Measurements from ENCODE around the gene ADGRE1. TPM values are rescaled to one million over a fixed set of nuclear protein-coding genes. Genes with fewer than 3 reads are reported as not detected.
"Not testable (repeated sequence)": the region's sequence is repeated elsewhere in the genome, so short reads cannot be mapped to it uniquely, and the experiment has no call there.

The ADGRE1 gene
- total RNA-seq, 2 donors from 2014 or later, result 0.15 to 0.85 TPM

DNA sequence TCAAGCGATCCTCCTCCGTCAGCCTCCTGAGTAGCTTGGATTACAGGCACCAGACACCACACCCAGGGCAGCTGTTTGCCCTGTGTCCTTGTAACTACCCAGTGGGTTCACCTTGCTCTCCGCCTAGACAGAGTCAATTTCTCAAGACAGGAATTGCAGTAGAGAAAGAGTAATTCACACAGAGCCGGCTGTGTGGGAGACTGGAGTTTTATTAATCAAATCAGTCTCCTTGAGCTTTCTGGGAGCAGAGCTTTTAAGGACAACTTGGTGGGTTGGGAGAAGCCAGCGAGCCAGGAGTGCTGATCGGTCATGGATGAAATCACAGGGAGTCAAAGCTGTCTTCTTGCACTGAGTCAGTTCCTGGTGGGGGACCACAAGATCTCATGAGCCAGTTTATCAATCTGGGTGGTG, 20.6 kb upstream of the ADGRE1 start:
- no peak for DNase-seq
- TF ChIP-seq CTCF (IDR thresholded peaks at IDR 0.05), result no peak
- no peak overlapping the region for H3K9ac ChIP-seq (ENCODE audit: low read depth in 2 of 2, low read length in 2 of 2)
- no peak overlapping the region for H3K4me3 ChIP-seq
- intact Hi-C loops (cut with DNase I), result loop anchor here (10.0 kb wide), 1 partner anchor 352 kb away; no protein-coding TSS in a partner anchor
- no peak overlapping the region for H3K27ac ChIP-seq
- no peaks in the 10 kb centered on the region for H3K9me3 ChIP-seq
- no peaks in the 10 kb centered on the region for H3K4me1 ChIP-seq
- no peaks in the 10 kb centered on the region for H3K27me3 ChIP-seq
- H3K36me3 ChIP-seq, result no peaks in the 10 kb centered on the region

- Histone ChIP-seq H3K4me3 (no peak overlapping the region), H3K9ac (ENCODE audit: low read depth in 2 of 2, low read length in 2 of 2) (no peak overlapping the region), H3K4me1 (no peaks in the 10 kb centered on the region), H3K9me3 (no peaks in the 10 kb centered on the region), H3K36me3 (no peaks in the 10 kb centered on the region), H3K27ac (no peak overlapping the region), H3K27me3 (no peaks in the 10 kb centered on the region)
- intact Hi-C loops (cut with DNase I), result loop anchor here (10.0 kb wide), 1 partner anchor 354 kb away; no protein-coding TSS in a partner anchor
- peak; percentile 34 for DNase-seq
- TF ChIP-seq CTCF (IDR thresholded peaks at IDR 0.05), result no peak
Observed at GRCh38 chr19:6868351-6868750, 19.0 kb upstream of the ADGRE1 start.

- not testable (repeated sequence) for H3K9ac ChIP-seq (ENCODE audit: low read depth in 2 of 2, low read length in 2 of 2); H3K36me3 ChIP-seq; H3K27me3 ChIP-seq; H3K9me3 ChIP-seq; H3K27ac ChIP-seq; DNase-seq; H3K4me3 ChIP-seq; H3K4me1 ChIP-seq
- intact Hi-C loops (cut with DNase I), result loop anchor here (10.0 kb wide), 1 partner anchor 355 kb away; no protein-coding TSS in a partner anchor
Observed at GRCh38 chr19:6869151-6869882, 18.1 kb upstream of the ADGRE1 start.

DNA sequence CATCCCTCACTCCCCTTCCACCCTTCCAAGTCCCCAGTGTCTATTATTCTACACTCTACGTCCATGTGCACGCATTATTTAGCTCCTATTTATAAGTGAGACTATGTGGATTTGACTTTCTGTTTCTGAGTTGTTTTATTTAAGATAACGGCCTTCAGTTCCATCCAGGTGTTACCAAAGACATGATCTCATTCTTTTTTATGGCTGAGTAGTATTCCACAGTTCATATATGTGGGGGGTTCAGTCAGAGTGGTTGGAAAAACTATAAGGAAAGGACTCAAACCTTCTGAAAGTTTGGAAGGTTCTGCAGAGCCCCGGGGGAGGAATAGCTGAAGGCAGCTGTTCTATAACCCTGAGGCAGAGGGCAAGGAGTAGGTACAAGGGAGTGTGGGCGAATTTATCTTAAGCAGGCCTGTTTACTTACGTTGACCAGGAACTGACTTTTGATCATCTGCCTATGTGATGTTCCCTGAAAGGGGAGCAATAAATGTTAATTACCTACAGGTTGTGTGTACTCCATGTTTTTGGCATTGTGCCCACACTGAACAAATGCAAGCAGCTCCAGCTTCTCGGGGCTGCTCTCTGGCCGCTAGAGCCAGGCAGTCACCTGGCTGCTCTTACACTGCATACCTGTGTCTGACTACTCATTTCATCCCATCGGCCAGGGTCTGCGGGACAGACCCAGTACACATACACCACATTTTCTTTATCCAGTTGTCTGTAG, 13.5 kb upstream of the ADGRE1 start:
- peak; percentile 50 for DNase-seq
- Histone ChIP-seq H3K4me3 (no peak overlapping the region), H3K4me1 (no peaks in the 10 kb centered on the region), H3K9ac (ENCODE audit: low read depth in 2 of 2, low read length in 2 of 2) (no peak overlapping the region), H3K27ac (no peak overlapping the region), H3K9me3 (no peaks in the 10 kb centered on the region), H3K27me3 (no peaks in the 10 kb centered on the region), H3K36me3 (no peaks in the 10 kb centered on the region)
- intact Hi-C loops (cut with DNase I), result no loop called here
- TF ChIP-seq CTCF (IDR thresholded peaks at IDR 0.05), result no peak

DNA sequence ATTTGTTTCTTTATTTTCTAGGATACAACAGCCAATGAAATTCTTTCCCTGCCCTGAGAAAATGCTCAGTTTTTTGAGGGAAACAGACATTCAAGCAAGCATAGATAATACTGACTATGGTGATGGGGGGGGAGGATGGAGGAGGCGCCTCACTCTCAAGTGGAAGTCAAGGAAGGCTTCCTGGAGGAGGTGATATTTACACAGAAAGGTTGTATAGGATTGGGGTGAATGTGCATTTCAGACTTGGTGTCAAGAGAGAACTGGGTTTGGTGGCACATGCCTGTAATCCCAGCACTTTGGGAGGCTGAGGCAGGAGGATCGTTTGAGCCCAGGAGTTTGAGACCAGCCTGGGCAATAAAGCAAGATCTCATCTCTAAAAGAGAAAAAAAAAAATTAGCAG, 12.2 kb upstream of the ADGRE1 start:
- Histone ChIP-seq H3K9me3 (no peaks in the 10 kb centered on the region), H3K4me1 (no peaks in the 10 kb centered on the region), H3K9ac (ENCODE audit: low read depth in 2 of 2, low read length in 2 of 2) (no peak overlapping the region), H3K27ac (no peak overlapping the region), H3K27me3 (no peaks in the 10 kb centered on the region), H3K4me3 (no peak overlapping the region), H3K36me3 (no peaks in the 10 kb centered on the region)
- no peak for TF ChIP-seq CTCF (IDR thresholded peaks at IDR 0.05)
- no peak for DNase-seq
- intact Hi-C loops (cut with DNase I), result no loop called here

DNA sequence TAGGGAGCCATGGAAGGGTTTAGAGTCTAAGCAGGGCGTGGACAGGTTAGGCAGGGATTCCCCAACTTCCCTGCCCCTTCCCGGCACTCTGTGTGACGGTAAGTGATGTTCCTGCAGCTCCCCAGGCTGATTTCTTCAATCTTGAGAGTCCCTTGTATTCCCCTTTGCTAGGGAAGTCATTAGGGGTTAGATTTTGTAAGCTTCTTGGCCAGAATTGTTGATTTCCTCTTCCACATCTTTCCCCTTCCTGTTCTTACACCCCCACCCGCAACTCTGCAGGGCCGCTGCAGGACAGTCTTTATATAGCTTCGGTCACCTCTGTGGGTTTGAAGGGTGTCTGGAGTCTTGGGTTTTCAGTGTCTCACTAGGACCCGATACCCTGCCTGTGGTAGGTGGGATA, 10.6 kb upstream of the ADGRE1 start:
- no peak for TF ChIP-seq CTCF (IDR thresholded peaks at IDR 0.05)
- DNase-seq, result no peak
- intact Hi-C loops (cut with DNase I), result no loop called here
- no peak overlapping the region for H3K27ac ChIP-seq
- H3K4me3 ChIP-seq, result no peak overlapping the region
- H3K27me3 ChIP-seq, result no peaks in the 10 kb centered on the region
- H3K36me3 ChIP-seq, result no peaks in the 10 kb centered on the region
- H3K9ac ChIP-seq (ENCODE audit: low read depth in 2 of 2, low read length in 2 of 2), result no peak overlapping the region
- no peaks in the 10 kb centered on the region for H3K4me1 ChIP-seq
- no peaks in the 10 kb centered on the region for H3K9me3 ChIP-seq

All from colonic mucosa (tissue), 4 donors.